Mesenchymal stem cell (in vitro differentiated cells and primary cell): ENCODE data around the gene RGS19. TPM values are rescaled to one million over a fixed set of nuclear protein-coding genes. Genes with fewer than 3 reads are reported as not detected.

Source experiments
- small RNA-seq: library from polyadenylated mRNA; stranded (forward); fragments of <200 nt; extraction: miRNeasy Mini kit (QIAGEN cat#:217004); gene quantifications from one replicate; pipeline ENCODE3, GENCODE V24; 2013; ENCODE audit warnings: low read depth

RGS19 gene

Small RNA genes within 50 kb of the gene (small RNA-seq; reads per million reads assigned to genes)
- gene AL355803.1: not detected
- gene MIR6813: not detected
